Measurements from ENCODE around the gene PKD2L1. TPM values are rescaled to one million over a fixed set of nuclear protein-coding genes. Genes with fewer than 3 reads are reported as not detected.
A peak's percentile ranks its signal among the peaks of the same experiment; 100 is the strongest.

PKD2L1 gene
- total and polyA plus RNA-seq, 10 of the 15 experiments (the other 5 are each of a cell fraction or from before 2014, with no cell fraction given): 0.05 to 0.17 (median 0.08) TPM; not detected in 6

DNA sequence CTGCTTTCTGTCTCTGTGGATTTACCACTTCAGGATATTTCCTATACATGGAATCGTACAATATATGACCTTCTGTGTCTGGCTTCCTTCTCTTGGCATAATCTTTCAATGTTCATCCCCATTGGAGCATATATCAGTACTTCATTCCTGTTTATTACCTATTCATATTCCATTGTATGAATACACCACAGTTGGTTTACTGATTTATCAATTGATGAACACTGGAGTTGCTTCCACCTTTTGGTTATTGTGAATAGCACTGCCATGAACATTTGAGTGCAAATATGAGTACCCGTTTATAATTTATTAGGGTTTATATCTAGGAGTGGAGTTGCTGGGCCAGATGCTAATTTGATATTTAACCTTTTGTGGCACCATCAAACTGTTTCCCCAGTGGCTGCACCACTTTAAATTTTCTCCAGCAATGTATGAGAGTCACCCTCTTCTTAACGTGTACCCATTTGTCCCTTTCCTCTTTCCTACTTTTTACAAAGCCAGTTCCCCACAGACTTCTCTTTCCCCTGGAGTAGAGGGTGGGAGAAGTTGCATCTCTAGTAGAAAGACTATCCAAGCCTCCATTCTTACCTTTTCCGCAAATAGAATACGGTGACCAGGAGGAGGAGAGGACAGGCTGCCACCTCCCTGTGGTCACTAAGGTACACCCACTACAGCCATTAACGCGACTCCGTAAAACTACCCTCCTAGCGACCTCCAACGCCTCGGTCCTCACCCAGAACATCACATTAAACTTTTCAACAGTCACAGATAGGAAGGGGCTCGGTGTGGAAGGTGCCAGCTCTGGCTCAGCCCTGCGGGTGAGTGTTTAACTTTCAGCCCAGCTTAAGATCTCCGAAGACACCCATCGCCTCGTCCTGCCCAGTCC lies 42.6 kb upstream of the PKD2L1 start (continued):
- TF ChIP-seq IRF4 (IDR thresholded peaks at IDR 0.05; ENCODE audit: low read depth, low read length): no peak
- TF ChIP-seq, protein P1, sequence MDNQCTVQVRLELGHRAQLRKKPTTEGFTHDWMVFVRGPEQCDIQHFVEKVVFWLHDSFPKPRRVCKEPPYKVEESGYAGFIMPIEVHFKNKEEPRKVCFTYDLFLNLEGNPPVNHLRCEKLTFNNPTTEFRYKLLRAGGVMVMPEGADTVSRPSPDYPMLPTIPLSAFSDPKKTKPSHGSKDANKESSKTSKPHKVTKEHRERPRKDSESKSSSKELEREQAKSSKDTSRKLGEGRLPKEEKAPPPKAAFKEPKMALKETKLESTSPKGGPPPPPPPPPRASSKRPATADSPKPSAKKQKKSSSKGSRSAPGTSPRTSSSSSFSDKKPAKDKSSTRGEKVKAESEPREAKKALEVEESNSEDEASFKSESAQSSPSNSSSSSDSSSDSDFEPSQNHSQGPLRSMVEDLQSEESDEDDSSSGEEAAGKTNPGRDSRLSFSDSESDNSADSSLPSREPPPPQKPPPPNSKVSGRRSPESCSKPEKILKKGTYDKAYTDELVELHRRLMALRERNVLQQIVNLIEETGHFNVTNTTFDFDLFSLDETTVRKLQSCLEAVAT (IDR thresholded peaks at IDR 0.05): peak; percentile 85

DNA sequence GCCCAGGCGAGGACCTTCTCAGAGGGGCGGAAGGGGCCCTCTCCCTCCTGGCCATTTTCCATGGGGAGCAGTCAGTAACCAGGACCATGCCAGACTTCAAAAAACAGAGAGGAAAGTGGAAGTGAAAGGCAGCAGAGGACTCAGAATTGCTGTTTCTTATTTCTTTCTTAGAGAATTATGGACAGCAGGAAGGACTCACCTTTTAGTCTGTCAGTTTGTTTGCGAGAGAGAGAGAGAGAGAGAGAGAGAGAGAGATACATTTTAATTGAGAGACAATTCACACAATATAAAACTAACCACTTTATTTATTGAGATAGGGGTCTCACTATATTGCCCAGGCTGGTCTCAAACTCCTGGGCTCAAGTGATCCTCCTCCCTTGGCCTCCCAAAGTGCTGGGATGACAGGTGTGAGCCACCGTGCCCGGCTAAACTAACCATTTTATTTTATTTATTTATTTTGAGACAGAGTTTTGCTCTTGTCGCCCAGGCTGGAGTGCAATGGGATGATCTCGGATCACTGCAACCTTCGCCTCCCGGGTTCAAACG lies 41.5 kb upstream of the PKD2L1 start:
- no TSS peak for BruUV-seq (replicated peaks)
- H3K27me3 ChIP-seq (replicated peaks in 1 of 2; ENCODE audit: control insufficient read depth in 2 of 2, insufficient read depth in 2 of 2, low read length in 1 of 2): no peaks in the 10 kb centered on the region
- FAIRE-seq: no peak
- no peaks in the 10 kb centered on the region for H3K36me3 ChIP-seq (ENCODE audit: control insufficient read depth in 2 of 2, insufficient read depth in 2 of 2, low read length in 1 of 2)
- H4K20me1 ChIP-seq (ENCODE audit: control insufficient read depth, insufficient read depth): no peaks in the 10 kb centered on the region
- H3K4me2 ChIP-seq (ENCODE audit: control insufficient read depth, insufficient read depth): no peak overlapping the region
- SMC1A ChIA-PET (ENCODE audit: uncharacterized antibody, unreplicated experiment): interaction anchor here (1.0 to 3.4 kb wide), 6 partner anchors 17 to 60 kb away, joined by 3 to 76 read pairs (median 4); partner anchors contain the start of gene SCD
- no peak overlapping the region for H3K27ac ChIP-seq (ENCODE audit: control insufficient read depth, insufficient read depth)
- H3K9me3 ChIP-seq (replicated peaks; ENCODE audit: control insufficient read depth, insufficient read depth, low read length): no peaks in the 10 kb centered on the region
- intact Hi-C loops (cut with micrococcal nuclease; ENCODE audit: unreplicated experiment): loop anchor here (2.0 kb wide), 1 partner anchor 25 kb away; the partner anchor contains the start of gene SCD
- RAD21 ChIA-PET (ENCODE audit: unreplicated experiment): interaction anchor here (0.5 to 3.0 kb wide), 5 partner anchors 24 to 52 kb away, joined by 3 to 50 read pairs (median 5); partner anchors contain the start of gene SCD
- WGBS (ENCODE audit: insufficient coverage, insufficient replicate concordance, low lambda C conversion rate, missing lambda C conversion rate): 91% methylated on average over 10 of the region's 10 CpGs
- CTCF ChIA-PET: interaction anchor here (1.0 to 2.0 kb wide), 8 partner anchors 21 to 147 kb away, joined by 5 to 18 read pairs (median 6); partner anchors contain the start of gene SCD
- H3K79me2 ChIP-seq (ENCODE audit: control insufficient read depth, insufficient read depth, low read length): peaks cover 10% of the 10 kb centered on the region
- H3K4me1 ChIP-seq (ENCODE audit: control insufficient read depth, insufficient read depth, low read length): peaks cover 21% of the 10 kb centered on the region
- no peak for TF ChIP-seq SUPT20H (IDR thresholded peaks at IDR 0.05; ENCODE audit: borderline replicate concordance, control insufficient read depth, low read depth, low read length)
- TF ChIP-seq ZZZ3 (IDR thresholded peaks at IDR 0.05; ENCODE audit: control insufficient read depth, insufficient read length, low read depth): peak; percentile 14
- in situ Hi-C loops (cut with MboI): no loop called here
- no peak overlapping the region; the same call in 1 of the 2 replicates for H2AFZ ChIP-seq (ENCODE audit: control insufficient read depth, low read depth, low read length)
- H3K4me3 ChIP-seq: no peak overlapping the region
- POLR2A ChIA-PET: interaction anchor here (1.2 to 3.2 kb wide), 3 partner anchors 21 to 45 kb away, joined by 4 to 47 read pairs (median 41); partner anchors contain the start of gene SCD
- ATAC-seq: no peak
- no peak overlapping the region for H3K9ac ChIP-seq (ENCODE audit: control insufficient read depth, insufficient read depth, low read length)
- no peak for DNase-seq (ENCODE audit: low read depth, low spot score)
